C4-2B (cell line): ENCODE measurements around the gene WWOX.

Experiments used
- ZFX ChIP-seq: fragments of 450-650 bp; IDR thresholded peaks from 2 replicates; pipeline ENCODE4 v1.6.1; 2017
- TF ChIP-seq, protein P1 (sequence below): fragments of 450-650 bp; conservative IDR thresholded peaks from 2 replicates; pipeline ENCODE4 v1.5.1; 2017; ENCODE audit warnings: mild to moderate bottlenecking

DNA sequence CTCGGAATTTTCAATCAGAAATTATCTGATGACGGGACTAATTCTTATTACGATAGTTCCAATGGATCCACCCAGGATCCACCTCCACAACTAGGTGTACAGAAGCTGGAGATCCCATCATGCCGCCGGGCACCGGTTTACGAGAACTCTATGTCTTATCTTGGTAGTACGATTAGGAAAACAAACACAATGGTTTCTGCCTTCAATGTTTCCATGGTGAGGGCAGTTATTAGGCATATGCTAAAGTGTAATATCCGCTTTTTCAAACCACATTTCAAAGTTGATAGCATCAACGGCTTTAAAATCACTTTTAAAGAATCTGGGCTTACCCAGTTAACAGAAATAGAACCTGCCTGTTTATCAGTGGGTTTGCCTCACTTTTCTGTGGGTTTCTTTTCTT is 795.4 kb downstream of the WWOX start:
- TF ChIP-seq, protein P1, sequence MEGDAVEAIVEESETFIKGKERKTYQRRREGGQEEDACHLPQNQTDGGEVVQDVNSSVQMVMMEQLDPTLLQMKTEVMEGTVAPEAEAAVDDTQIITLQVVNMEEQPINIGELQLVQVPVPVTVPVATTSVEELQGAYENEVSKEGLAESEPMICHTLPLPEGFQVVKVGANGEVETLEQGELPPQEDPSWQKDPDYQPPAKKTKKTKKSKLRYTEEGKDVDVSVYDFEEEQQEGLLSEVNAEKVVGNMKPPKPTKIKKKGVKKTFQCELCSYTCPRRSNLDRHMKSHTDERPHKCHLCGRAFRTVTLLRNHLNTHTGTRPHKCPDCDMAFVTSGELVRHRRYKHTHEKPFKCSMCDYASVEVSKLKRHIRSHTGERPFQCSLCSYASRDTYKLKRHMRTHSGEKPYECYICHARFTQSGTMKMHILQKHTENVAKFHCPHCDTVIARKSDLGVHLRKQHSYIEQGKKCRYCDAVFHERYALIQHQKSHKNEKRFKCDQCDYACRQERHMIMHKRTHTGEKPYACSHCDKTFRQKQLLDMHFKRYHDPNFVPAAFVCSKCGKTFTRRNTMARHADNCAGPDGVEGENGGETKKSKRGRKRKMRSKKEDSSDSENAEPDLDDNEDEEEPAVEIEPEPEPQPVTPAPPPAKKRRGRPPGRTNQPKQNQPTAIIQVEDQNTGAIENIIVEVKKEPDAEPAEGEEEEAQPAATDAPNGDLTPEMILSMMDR: no peak
- no peak for TF ChIP-seq ZFX
